ENCODE results near the gene DAPK1. TPM values are rescaled to one million over a fixed set of nuclear protein-coding genes. Genes with fewer than 3 reads are reported as not detected.

Gene DAPK1
- total and polyA plus RNA-seq, 10 of the 15 experiments (the other 5 are each of a cell fraction or from before 2014, with no cell fraction given): 8.2 to 94.7 (median 51.6) TPM

DNA sequence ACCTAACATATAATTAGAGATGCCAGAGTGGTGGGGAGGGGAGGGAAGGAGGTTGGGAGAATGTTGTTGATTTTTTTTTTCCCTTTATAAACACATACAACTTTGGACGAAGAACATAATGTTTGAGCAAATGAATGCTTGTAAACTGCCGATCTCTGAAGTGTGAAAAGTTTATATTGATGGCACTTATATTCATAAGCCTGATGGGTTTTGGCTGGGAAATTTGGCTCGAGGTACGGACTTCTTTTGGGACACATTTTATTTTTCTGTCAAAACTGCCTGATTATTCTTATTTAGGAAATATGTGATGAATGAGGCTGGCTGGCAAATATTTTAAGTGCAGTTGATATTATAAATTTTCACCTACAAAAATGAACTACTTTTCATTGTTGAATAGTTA, 9.9 kb downstream of the DAPK1 start (continued):
- TF ChIP-seq, protein P1, sequence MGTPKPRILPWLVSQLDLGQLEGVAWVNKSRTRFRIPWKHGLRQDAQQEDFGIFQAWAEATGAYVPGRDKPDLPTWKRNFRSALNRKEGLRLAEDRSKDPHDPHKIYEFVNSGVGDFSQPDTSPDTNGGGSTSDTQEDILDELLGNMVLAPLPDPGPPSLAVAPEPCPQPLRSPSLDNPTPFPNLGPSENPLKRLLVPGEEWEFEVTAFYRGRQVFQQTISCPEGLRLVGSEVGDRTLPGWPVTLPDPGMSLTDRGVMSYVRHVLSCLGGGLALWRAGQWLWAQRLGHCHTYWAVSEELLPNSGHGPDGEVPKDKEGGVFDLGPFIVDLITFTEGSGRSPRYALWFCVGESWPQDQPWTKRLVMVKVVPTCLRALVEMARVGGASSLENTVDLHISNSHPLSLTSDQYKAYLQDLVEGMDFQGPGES (IDR thresholded peaks at IDR 0.05): no peak
- TF ChIP-seq SUZ12 (IDR thresholded peaks at IDR 0.05; ENCODE audit: unreplicated experiment) (no peak), POU2F2 (IDR thresholded peaks at IDR 0.05; ENCODE audit: borderline replicate concordance, low read depth, low read length) (no peak), EZH2 (IDR thresholded peaks at IDR 0.05; ENCODE audit: borderline replicate concordance, control insufficient read depth, low read depth, low read length) (no peak), NRF1 (conservative IDR thresholded peaks at IDR 0.05; ENCODE audit: low read depth, low read length) (no peak), ETV6 (conservative IDR thresholded peaks at IDR 0.05 in 1 of 2, IDR thresholded peaks at IDR 0.05 in 1 of 2; ENCODE audit: borderline replicate concordance in 1 of 2, low read depth in 1 of 2) (no peak), IRF5 (IDR thresholded peaks at IDR 0.05; ENCODE audit: borderline replicate concordance) (no peak)

DNA sequence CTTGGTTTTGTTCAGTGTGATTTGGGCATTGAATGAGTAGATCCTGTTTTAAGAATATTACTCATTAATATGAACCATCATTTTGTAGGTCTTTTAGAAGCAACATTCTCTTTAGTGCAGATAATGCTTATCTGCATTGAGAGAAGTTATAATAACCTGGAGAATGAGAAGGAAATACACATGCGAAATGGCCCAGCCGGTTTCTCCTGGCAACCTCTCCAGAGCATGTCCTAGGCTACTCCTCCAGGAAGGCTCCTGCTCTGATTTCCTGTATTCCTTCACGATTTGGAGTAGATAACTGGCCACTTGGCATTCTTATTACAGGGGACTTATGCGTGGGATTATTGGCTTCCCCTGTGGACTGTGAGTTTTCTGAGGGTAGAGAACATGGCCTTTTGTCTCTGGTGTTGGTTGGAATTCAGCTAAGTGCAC, 12.6 kb downstream of the DAPK1 start:
- no peaks in the 10 kb centered on the region for H4K20me1 ChIP-seq (ENCODE audit: control insufficient read depth, insufficient read depth)
- H2AFZ ChIP-seq (ENCODE audit: control insufficient read depth, low read depth, low read length): no peak overlapping the region
- no peak for TF ChIP-seq BCL11A (IDR thresholded peaks at IDR 0.05; ENCODE audit: low read depth, low read length)
- TF ChIP-seq PML (IDR thresholded peaks at IDR 0.05; ENCODE audit: low read length): no peak
- no peak for TF ChIP-seq MTA2 (IDR thresholded peaks at IDR 0.05; ENCODE audit: low read depth)
- no peak for TF ChIP-seq ZZZ3 (IDR thresholded peaks at IDR 0.05; ENCODE audit: control insufficient read depth, insufficient read length, low read depth)
- no peak for TF ChIP-seq DPF2 (IDR thresholded peaks at IDR 0.05)
- no peak for TF ChIP-seq HDAC6 (IDR thresholded peaks at IDR 0.05; ENCODE audit: unreplicated experiment)
- TF ChIP-seq RAD51 (IDR thresholded peaks at IDR 0.05): no peak
- TF ChIP-seq, protein P2, sequence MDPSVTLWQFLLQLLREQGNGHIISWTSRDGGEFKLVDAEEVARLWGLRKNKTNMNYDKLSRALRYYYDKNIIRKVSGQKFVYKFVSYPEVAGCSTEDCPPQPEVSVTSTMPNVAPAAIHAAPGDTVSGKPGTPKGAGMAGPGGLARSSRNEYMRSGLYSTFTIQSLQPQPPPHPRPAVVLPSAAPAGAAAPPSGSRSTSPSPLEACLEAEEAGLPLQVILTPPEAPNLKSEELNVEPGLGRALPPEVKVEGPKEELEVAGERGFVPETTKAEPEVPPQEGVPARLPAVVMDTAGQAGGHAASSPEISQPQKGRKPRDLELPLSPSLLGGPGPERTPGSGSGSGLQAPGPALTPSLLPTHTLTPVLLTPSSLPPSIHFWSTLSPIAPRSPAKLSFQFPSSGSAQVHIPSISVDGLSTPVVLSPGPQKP (IDR thresholded peaks at IDR 0.05; ENCODE audit: low read depth, low read length): no peak
- TF ChIP-seq GATAD2B (conservative IDR thresholded peaks at IDR 0.05; ENCODE audit: low read depth): no peak
- ChIA-PET POLR2A (no interaction called here), CTCF (interaction anchor here (1.1 kb wide), 1 partner anchor 9 kb away, joined by 3 read pairs; no protein-coding TSS in a partner anchor), SMC1A (ENCODE audit: uncharacterized antibody, unreplicated experiment) (no interaction called here), RAD21 (ENCODE audit: unreplicated experiment) (no interaction called here)
- 85% methylated on average over 4 of the region's 4 CpGs for WGBS (ENCODE audit: insufficient coverage, insufficient replicate concordance, low lambda C conversion rate, missing lambda C conversion rate)
- no peak overlapping the region for H3K9ac ChIP-seq (ENCODE audit: control insufficient read depth, insufficient read depth, low read length)
- H3K27ac ChIP-seq (ENCODE audit: control insufficient read depth, insufficient read depth): no peak overlapping the region
- no TSS peak for BruUV-seq (replicated peaks)
- no peaks in the 10 kb centered on the region for H3K9me3 ChIP-seq (replicated peaks; ENCODE audit: control insufficient read depth, insufficient read depth, low read length)
- H3K4me1 ChIP-seq (ENCODE audit: control insufficient read depth, insufficient read depth, low read length): peaks cover 12% of the 10 kb centered on the region
- peaks cover 0 to 12% of the 10 kb centered on the region in 2 experiments; a peak in 3 of 4 replicates for H3K36me3 ChIP-seq (ENCODE audit: control insufficient read depth in 2 of 2, insufficient read depth in 2 of 2, low read length in 1 of 2)
- in situ Hi-C loops (cut with MboI) (no loop called here), intact Hi-C loops (cut with micrococcal nuclease; ENCODE audit: unreplicated experiment) (no loop called here)
- no peak for FAIRE-seq
- no peak for ATAC-seq
- H3K79me2 ChIP-seq (ENCODE audit: control insufficient read depth, insufficient read depth, low read length): no peaks in the 10 kb centered on the region; the same call in 1 of the 2 replicates
- H3K4me3 ChIP-seq: no peak overlapping the region
- H3K4me2 ChIP-seq (ENCODE audit: control insufficient read depth, insufficient read depth): no peak overlapping the region
- no peaks in the 10 kb centered on the region for H3K27me3 ChIP-seq (replicated peaks in 1 of 2; ENCODE audit: control insufficient read depth in 2 of 2, insufficient read depth in 2 of 2, low read length in 1 of 2)
- no peak for DNase-seq (ENCODE audit: low read depth, low spot score)
